Mucosa of descending colon (tissue), 3 donors: Measurements from ENCODE around the gene TM9SF2. TPM values are rescaled to one million over a fixed set of nuclear protein-coding genes. Genes with fewer than 3 reads are reported as not detected.
A peak's percentile ranks its signal among the peaks of the same experiment; 100 is the strongest.
"Not testable (repeated sequence)": the region's sequence is repeated elsewhere in the genome, so short reads cannot be mapped to it uniquely, and the experiment has no call there.

Source experiments
- ATAC-seq: fragments of 200-7000 bp; cut with Tn5 transposase; one replicate; pipeline ENCODE4 v1.9.1; 2020; ENCODE audit warnings: mild to moderate bottlenecking, moderate library complexity
- DNase-seq, 3 donors: peaks; one replicate each; pipeline ENCODE4 v3.0.0-alpha.2; 2020
- H3K36me3 ChIP-seq: fragments of 200-600 bp; one replicate; pipeline ENCODE4 v1.8.0; 2021; ENCODE audit warnings: low read depth, mild to moderate bottlenecking
- H3K4me1 ChIP-seq: fragments of 200-600 bp; one replicate; pipeline ENCODE4 v1.8.0; 2021; ENCODE audit warnings: low read depth, mild to moderate bottlenecking
- H3K4me3 ChIP-seq: fragments of 200-600 bp; one replicate; pipeline ENCODE4 v1.8.0; 2021; ENCODE audit warnings: mild to moderate bottlenecking
- H3K9me3 ChIP-seq: fragments of 200-600 bp; one replicate; pipeline ENCODE4 v1.8.0; 2021; ENCODE audit warnings: mild to moderate bottlenecking
- CTCF ChIP-seq: fragments of 200-600 bp; IDR thresholded peaks from one replicate; pipeline ENCODE4 v1.8.0; 2022; ENCODE audit warnings: antibody characterized with exemption, mild to moderate bottlenecking
- intact Hi-C, 2 donors: fragments of 100-400 bp; cut with DNase I in 1 of 2; cut with micrococcal nuclease in 1 of 2; formaldehyde crosslinking; loops; one replicate each; pipeline versions ENCODE4 v1.11.0 to v1.11.1; 2022; cut with DNase I, micrococcal nuclease
- long read RNA-seq, 2 donors: library from polyadenylated mRNA; unstranded; transcript quantifications; one replicate each; pipeline ENCODE4 v2.0.0, GENCODE V29; 2019 to 2021
- total RNA-seq, 3 donors: library from RNA; stranded (reverse); fragmentation: NEBNext Ultra II Directional in 2 of 3; extraction: Animal tissue kit (Norgen Biotek cat#: 25700) in 2 of 3; gene quantifications; one replicate each; pipeline versions ENCODE4 v1.2.1 to v1.2.4, GENCODE V29; 2021 to 2023
- donor health status: DM: no; HTN: no; CAD: no; lungs with moderate emphysema.
- donor health status: DM: no; HTN: no; CAD: no.
- donor health status: DM: no; HTN: yes; CAD: no.

Gene TM9SF2
- 100 to 1,000 TPM; 129 to 202 (median 200) TPM for total RNA-seq
- long read RNA-seq, donor 1, transcript TM9SF2-201 (17 exons, 3,430 nt): major isoform, 363 of 391 reads
- long read RNA-seq, donor 1, partial matches to known transcripts: 12 of 391 reads
- long read RNA-seq, donor 1, other reads (novel, unspliced or antisense): 15 of 391 reads
- long read RNA-seq, donor 2, transcript TM9SF2-201 (17 exons, 3,430 nt): major isoform, 99 of 162 reads
- long read RNA-seq, donor 2, partial matches to known transcripts: 51 of 162 reads
- long read RNA-seq, donor 2, other reads (novel, unspliced or antisense): 12 of 162 reads

- Histone ChIP-seq H3K4me1 (peaks cover 52% of the 10 kb centered on the region), H3K9me3 (no peaks in the 10 kb centered on the region), H3K4me3 (peak within 1 kb of the TSS; percentile 52), H3K36me3 (peaks cover 6% of the 10 kb centered on the region)
- no peak for TF ChIP-seq CTCF
- ATAC-seq (peak; percentile 83), DNase-seq (peak; percentile 98 to 99 (median 98))
- intact Hi-C loops: loop anchor here in 1 of 2 donors (10.0 kb wide), 1 partner anchor 47 kb away; no protein-coding TSS in a partner anchor
Measured at GRCh38 chr13:99501184-99501847, at the start of gene TM9SF2. TSS of gene TM9SF2 (plus strand) at chr13:99501472. CDS start at chr13:99501607, 135 bp downstream.

GRCh38 chr13:99454518-99455183 is 46.6 kb upstream of the TM9SF2 start:
- intact Hi-C loops: loop anchor here in 1 of 2 donors (10.0 kb wide), 1 partner anchor 50 kb away; the partner anchor contains the start of gene TM9SF2
- no peak for ATAC-seq
- H3K4me1 ChIP-seq: no peaks in the 10 kb centered on the region

GRCh38 chr13:99459099-99459850 is 42.0 kb upstream of the TM9SF2 start:
- no peak overlapping the region for H3K4me3 ChIP-seq
- H3K4me1 ChIP-seq: no peaks in the 10 kb centered on the region
- intact Hi-C loops: loop anchor here in 1 of 2 donors (10.0 kb wide), 1 partner anchor 46 kb away; the partner anchor contains the start of gene TM9SF2
- H3K36me3 ChIP-seq: no peaks in the 10 kb centered on the region
- H3K9me3 ChIP-seq: no peaks in the 10 kb centered on the region
- ATAC-seq (no peak), DNase-seq (no peak)
- no peak for TF ChIP-seq CTCF

More at GRCh38 chr13:99454518-99455183, 46.6 kb upstream of the TM9SF2 start:
- no peak overlapping the region for H3K4me3 ChIP-seq
- H3K36me3 ChIP-seq: no peaks in the 10 kb centered on the region
- no peak for TF ChIP-seq CTCF
- DNase-seq: no peak
- no peaks in the 10 kb centered on the region for H3K9me3 ChIP-seq

- H3K4me1 ChIP-seq, H3K9me3 ChIP-seq, H3K36me3 ChIP-seq, ATAC-seq, intact Hi-C loops, H3K4me3 ChIP-seq: not testable (repeated sequence)
- peak in 1 of 3 donors; percentile 23 for DNase-seq
Measured at GRCh38 chr13:99460802-99461201, 40.5 kb upstream of the TM9SF2 start.

- no peak for ATAC-seq
- H3K9me3 ChIP-seq: no peaks in the 10 kb centered on the region
- no peak for DNase-seq
- no peak for TF ChIP-seq CTCF
- H3K4me1 ChIP-seq: no peaks in the 10 kb centered on the region
- no peak overlapping the region for H3K4me3 ChIP-seq
- intact Hi-C loops: no loop called here
- no peaks in the 10 kb centered on the region for H3K36me3 ChIP-seq
Measured at GRCh38 chr13:99463646-99464397, 37.5 kb upstream of the TM9SF2 start.
